GM19452 (cell line): ENCODE data around the gene MAP2K4.
"Not testable (repeated sequence)": the region's sequence is repeated elsewhere in the genome, so short reads cannot be mapped to it uniquely, and the experiment has no call there.

ENCODE experiments used
- ATAC-seq: cut with Tn5 transposase; IDR thresholded peaks from one replicate; pipeline ENCODE4 v1.9.1; 2021; ENCODE audit not compliant: unreplicated experiment

MAP2K4 gene

GRCh38 chr17:12020642-12021622 is at the start of gene MAP2K4:
TSS of gene MAP2K4 (plus strand) at chr17:12020877. CDS start at chr17:12020887, 10 bp downstream.
- peak; percentile 94 for ATAC-seq

GRCh38 chr17:11972741-11973140 is 47.9 kb upstream of the MAP2K4 start:
- ATAC-seq, result not testable (repeated sequence)

GRCh38 chr17:11979795-11980194 is 40.9 kb upstream of the MAP2K4 start:
- no peak for ATAC-seq

GRCh38 chr17:11980813-11981212 is 39.9 kb upstream of the MAP2K4 start:
- ATAC-seq, result no peak

GRCh38 chr17:11981862-11982261 is 38.8 kb upstream of the MAP2K4 start:
- no peak for ATAC-seq

GRCh38 chr17:11986179-11986941 is 34.3 kb upstream of the MAP2K4 start:
- no peak for ATAC-seq

GRCh38 chr17:11986942-11987329 is 33.7 kb upstream of the MAP2K4 start:
- no peak for ATAC-seq

GRCh38 chr17:11990363-11990983 is 30.2 kb upstream of the MAP2K4 start:
- no peak for ATAC-seq

GRCh38 chr17:11991461-11991860 is 29.2 kb upstream of the MAP2K4 start:
- ATAC-seq, result no peak

GRCh38 chr17:11996722-11997146 is 23.9 kb upstream of the MAP2K4 start:
- peak; percentile 43 for ATAC-seq

GRCh38 chr17:11997147-11997971 is 23.3 kb upstream of the MAP2K4 start, which contains the start of gene ZNF18:
TSS of gene ZNF18 (minus strand) at chr17:11997475. CDS start at chr17:11992829, 4,646 bp downstream.
- ATAC-seq, result peak; percentile 97

GRCh38 chr17:11997972-11998233 is 22.8 kb upstream of the MAP2K4 start:
- no peak for ATAC-seq

- ATAC-seq, result no peak
Observed at GRCh38 chr17:11999696-12000095, 21.0 kb upstream of the MAP2K4 start.

GRCh38 chr17:12007466-12007865 is 13.2 kb upstream of the MAP2K4 start:
- ATAC-seq, result no peak

- no peak for ATAC-seq
Observed at GRCh38 chr17:12021623-12022140, 1.0 kb downstream of the MAP2K4 start.

GRCh38 chr17:12022310-12022709 is 1.6 kb downstream of the MAP2K4 start:
- ATAC-seq, result no peak

- ATAC-seq, result no peak
Observed at GRCh38 chr17:12024327-12024726, 3.6 kb downstream of the MAP2K4 start.

- no peak for ATAC-seq
Observed at GRCh38 chr17:12027658-12028057, 7.0 kb downstream of the MAP2K4 start.

- no peak for ATAC-seq
Observed at GRCh38 chr17:12028611-12029010, 7.9 kb downstream of the MAP2K4 start.

- no peak for ATAC-seq
Observed at GRCh38 chr17:12034538-12034937, 13.9 kb downstream of the MAP2K4 start.
